D721Med (cell line): ENCODE results near the gene TSPEAR.

Experiments
- DNase-seq: peaks from one replicate; pipeline ENCODE4 v3.0.0; 2011; ENCODE audit warnings: low spot score; ENCODE audit not compliant: insufficient read length
- FAIRE-seq: peaks from 2 replicates; lab custom pipeline; 2011; peaks lifted over from hg19 to GRCh38; lab: Jason Lieb, UNC
- CTCF ChIP-seq: IDR thresholded peaks from 2 replicates; pipeline ENCODE4 v1.5.1; 2012; ENCODE audit warnings: mild to moderate bottlenecking, control low read depth; ENCODE audit not compliant: insufficient read depth; ENCODE audit errors: missing control alignments

TSPEAR gene

GRCh38 chr21:44740742-44741141 is 29.4 kb upstream of the TSPEAR start:
- TF ChIP-seq CTCF: no peak
- DNase-seq: no peak
- FAIRE-seq: no peak

- no peak for TF ChIP-seq CTCF
- DNase-seq (no peak), FAIRE-seq (no peak)
Measured at GRCh38 chr21:44739316-44739715, 27.9 kb upstream of the TSPEAR start.

GRCh38 chr21:44738621-44739020 is 27.2 kb upstream of the TSPEAR start:
- no peak for DNase-seq
- FAIRE-seq: no peak
- no peak for TF ChIP-seq CTCF

- no peak for FAIRE-seq
- no peak for DNase-seq
- TF ChIP-seq CTCF: no peak
Measured at GRCh38 chr21:44737706-44738354, 26.5 kb upstream of the TSPEAR start.

GRCh38 chr21:44736291-44737004 is 25.1 kb upstream of the TSPEAR start:
- FAIRE-seq (no peak), DNase-seq (no peak)
- no peak for TF ChIP-seq CTCF

GRCh38 chr21:44735821-44736220 is 24.4 kb upstream of the TSPEAR start:
- no peak for TF ChIP-seq CTCF
- FAIRE-seq (no peak), DNase-seq (no peak)

- DNase-seq (no peak), FAIRE-seq (no peak)
- no peak for TF ChIP-seq CTCF
Measured at GRCh38 chr21:44734841-44735240, 23.5 kb upstream of the TSPEAR start.
